K562 (cell line): Measurements from ENCODE around the gene MATN4. TPM values are rescaled to one million over a fixed set of nuclear protein-coding genes. Genes with fewer than 3 reads are reported as not detected.

Source experiments
- ATAC-seq: fragments of 200-7000 bp; cut with Tn5 transposase; 3 replicates; pipeline ENCODE4 v1.9.1; 2020; ENCODE audit warnings: moderate library complexity
- BruUV-seq: library from RNA; stranded (reverse); fragments of 400-500 nt; replicated peaks from 2 replicates; lab custom pipeline; 2021; lab: Mats Ljungman, UMichigan
- CTCF ChIA-PET: fragments of 300-600 bp; formaldehyde crosslinking; extraction: SDS; loops from one replicate; lab custom pipeline; 2021; ENCODE audit warnings: low intra/inter-chr PET ratio; lab: Yijun Ruan, JAX
- POLR2A ChIA-PET: fragments of 300-600, 350-650 bp; sonication (Branson Sonifier 250); formaldehyde crosslinking; extraction: SDS; loops from one replicate; lab custom pipeline; 2021; ENCODE audit warnings: antibody characterized with exemption, inconsistent platforms; lab: Yijun Ruan, JAX
- DNase-seq, 4 experiments: peaks; one replicate each; pipeline versions ENCODE4 v3.0.0 to v3.0.0-alpha.2; 2011 to 2018; ENCODE audit warnings: low spot score in 3 of 4, mixed read lengths in 3 of 4; ENCODE audit errors: extremely low read depth in 1 of 4
- FAIRE-seq: peaks from 2 replicates; lab custom pipeline; 2011; peaks lifted over from hg19 to GRCh38; lab: Jason Lieb, UNC
- H2AFZ ChIP-seq: 2 replicates; pipeline ENCODE4 v1.6.0; 2011; ENCODE audit warnings: low read depth, low read length, control low read depth, inconsistent platforms
- H3K27ac ChIP-seq: fragments of 200-600 bp; 3 replicates; pipeline ENCODE4 v1.8.0; 2011; ENCODE audit warnings: low read depth, mild to moderate bottlenecking, control low read depth, inconsistent platforms, low read length, moderate library complexity, mixed read lengths; ENCODE audit errors: extremely low read depth
- H3K27me3 ChIP-seq, 2 experiments: fragments of 300-600 bp in 1 of 2; 2 replicates in 1 of 2; 3 replicates in 1 of 2; pipeline versions ENCODE4 v1.6.0 to v1.8.0; 2011; ENCODE audit warnings: inconsistent platforms in 2 of 2, low read length in 2 of 2, mild to moderate bottlenecking in 1 of 2, mixed read lengths in 1 of 2, moderate library complexity in 1 of 2; ENCODE audit not compliant: control insufficient read depth in 2 of 2, insufficient read depth in 2 of 2
- H3K36me3 ChIP-seq: fragments of 300-600 bp; 3 replicates; pipeline ENCODE4 v1.8.0; 2011; ENCODE audit warnings: mild to moderate bottlenecking, low read length, inconsistent platforms; ENCODE audit not compliant: control insufficient read depth, insufficient read depth
- H3K4me1 ChIP-seq, 2 experiments: fragments of 200-600 bp in 1 of 2; replicated peaks in 1 of 2; 2 replicates in 1 of 2; 3 replicates in 1 of 2; pipeline versions ENCODE4 v1.5.1 to v1.8.0; 2011; ENCODE audit warnings: inconsistent platforms in 2 of 2, low read length in 2 of 2, mild to moderate bottlenecking in 1 of 2, mixed read lengths in 1 of 2, moderate library complexity in 1 of 2; ENCODE audit not compliant: control insufficient read depth in 2 of 2, insufficient read depth in 2 of 2
- H3K4me2 ChIP-seq: 2 replicates; pipeline ENCODE4 v1.6.1; 2011; ENCODE audit warnings: low read length, control low read depth, inconsistent platforms, mixed read lengths; ENCODE audit not compliant: insufficient read depth
- H3K4me3 ChIP-seq: fragments of 200-600 bp; sonication (generic), shearing (Covaris generic); 2 replicates; pipeline ENCODE4 v1.5.1; 2016; ENCODE audit warnings: control low read depth, inconsistent platforms
- H3K79me2 ChIP-seq: fragments of 200-600 bp; 3 replicates; pipeline ENCODE4 v1.8.0; 2011; ENCODE audit warnings: low read length, inconsistent platforms; ENCODE audit not compliant: control insufficient read depth, insufficient read depth
- H3K9ac ChIP-seq, 2 experiments: 2 replicates each; pipeline versions ENCODE4 v1.6.0 to v1.6.1; 2011; ENCODE audit warnings: low read depth in 2 of 2, low read length in 2 of 2, control low read depth in 1 of 2, inconsistent platforms in 1 of 2, mild to moderate bottlenecking in 1 of 2, mixed read lengths in 1 of 2; ENCODE audit not compliant: insufficient read depth in 1 of 2
- H3K9me1 ChIP-seq: one replicate; pipeline ENCODE4 v1.6.0; 2011; ENCODE audit warnings: inconsistent platforms, mild to moderate bottlenecking, low read length, moderate library complexity; ENCODE audit not compliant: control insufficient read depth, insufficient read depth
- H3K9me3 ChIP-seq: replicated peaks from 2 replicates; pipeline ENCODE4 v1.5.1; 2011; ENCODE audit warnings: low read depth, low read length, inconsistent platforms; ENCODE audit not compliant: control insufficient read depth, insufficient read depth
- H4K20me1 ChIP-seq: replicated peaks from 2 replicates; pipeline ENCODE4 v1.6.1; 2011; ENCODE audit warnings: low read length, inconsistent platforms, mixed read lengths; ENCODE audit not compliant: control insufficient read depth, insufficient read depth
- ASH1L ChIP-seq: fragments of 450-650 bp; IDR thresholded peaks from 2 replicates; pipeline ENCODE4 v1.6.1; 2018; ENCODE audit warnings: borderline replicate concordance, mild to moderate bottlenecking, low read depth; ENCODE audit not compliant: partially characterized antibody
- CEBPG ChIP-seq, 3 experiments: fragments of 200-800 bp in 1 of 3; sonication (Bioruptor generic) in 1 of 3; sonication (generic) in 1 of 3; formaldehyde crosslinking in 1 of 3; IDR thresholded peaks in 2 of 3; conservative IDR thresholded peaks in 1 of 3; 2 replicates each; pipeline versions ENCODE4 v1.6.1 to v1.8.0; 2016 to 2022; ENCODE audit warnings: missing compliant biosample characterization in 2 of 3, missing genetic modification characterization in 2 of 3, mild to moderate bottlenecking in 1 of 3, missing genetic modification reagents in 1 of 3
- ELF4 ChIP-seq: fragments of 450-650 bp; formaldehyde crosslinking; IDR thresholded peaks from 2 replicates; pipeline ENCODE4 v1.4.0; 2022; ENCODE audit warnings: missing genetic modification characterization
- KHSRP ChIP-seq: fragments of 450-650 bp; IDR thresholded peaks from 2 replicates; pipeline ENCODE4 v1.6.1; 2017
- MTA3 ChIP-seq: fragments of 450-650 bp; formaldehyde crosslinking; IDR thresholded peaks from 2 replicates; pipeline ENCODE4 v1.6.1; 2017; ENCODE audit warnings: mild to moderate bottlenecking, borderline replicate concordance
- MTF1 ChIP-seq: fragments of 250-450 bp; sonication (Bioruptor Pico); IDR thresholded peaks from 2 replicates; pipeline ENCODE4 v1.9.0; 2021; ENCODE audit warnings: moderate library complexity, mild to moderate bottlenecking, inconsistent platforms, borderline replicate concordance
- NELFE ChIP-seq: IDR thresholded peaks from 2 replicates; pipeline ENCODE4 v1.6.1; 2011; ENCODE audit warnings: mild to moderate bottlenecking; ENCODE audit not compliant: insufficient read depth, insufficient read length
- PHF20 ChIP-seq: fragments of 450-650 bp; IDR thresholded peaks from 2 replicates; pipeline ENCODE4 v1.6.1; 2018; ENCODE audit not compliant: partially characterized antibody
- SRSF3 ChIP-seq: fragments of 200-400 bp; formaldehyde crosslinking; IDR thresholded peaks from 2 replicates; pipeline ENCODE4 v1.6.1; 2016; ENCODE audit warnings: mild to moderate bottlenecking, low read length, moderate library complexity; ENCODE audit not compliant: insufficient read depth
- STAT5B ChIP-seq: fragments of 250-450 bp; sonication (Bioruptor Pico); IDR thresholded peaks from 2 replicates; pipeline ENCODE4 v1.8.0; 2021; ENCODE audit warnings: mild to moderate bottlenecking, inconsistent platforms
- ZC3H4 ChIP-seq: sonication (generic); formaldehyde crosslinking; IDR thresholded peaks from 2 replicates; pipeline ENCODE4 v1.9.0; 2021; ENCODE audit warnings: missing genetic modification reagents, borderline replicate concordance
- ZNF766 ChIP-seq: fragments of 200-800 bp; sonication (Bioruptor generic); conservative IDR thresholded peaks from 2 replicates; pipeline ENCODE4 v1.6.1; 2016; ENCODE audit warnings: missing genetic modification characterization, missing compliant biosample characterization
- WGBS: fragments of 100-300 bp; shearing (Covaris generic); methylation state at CpG from one replicate; pipeline ENCODE4 v1.1.6; 2016; ENCODE audit warnings: low coverage, mixed read lengths; ENCODE audit not compliant: insufficient coverage; ENCODE audit errors: missing lambda C conversion rate; 5-methylcytosine and 5-hydroxymethylcytosine counted together
- in situ Hi-C: fragments of 300-500 bp; cut with MboI; formaldehyde crosslinking; loops from 4 replicates; pipeline ENCODE4 v1.15.0; 2018; ENCODE audit warnings: inconsistent platforms, mixed read lengths
- intact Hi-C: fragments of 100-400 bp; cut with micrococcal nuclease; formaldehyde crosslinking; loops from 2 replicates; pipeline ENCODE4 v1.14.2; 2022
- polyA plus RNA-seq, 8 experiments: library from polyadenylated mRNA; depleted of rRNA in 4 of 8; stranded (reverse) in 5 of 8; unstranded in 3 of 8; fragments of >200 nt; fragmentation: Nextera tagmentation in 2 of 8; fragmentation: Illumina TruSeq in 1 of 8; extraction: Ambion mirVana in 2 of 8; extraction: Trizol in 1 of 8; gene quantifications; 2 replicates each; pipeline versions ENCODE4 v1.2.1 to v1.2.3, GENCODE V29; 2011 to 2014; ENCODE audit warnings: inconsistent platforms in 1 of 8, missing spikeins in 1 of 8
- total RNA-seq, 7 experiments: library from RNA; depleted of rRNA in 6 of 7; stranded (reverse); fragments of >200 nt in 6 of 7; fragmentation: Illumina TruSeq in 2 of 7; extraction: Trizol in 2 of 7; gene quantifications; 2 replicates each; pipeline versions ENCODE4 v1.2.1 to v1.2.3, GENCODE V29; 2011 to 2021; ENCODE audit warnings: low replicate concordance in 1 of 7
- TF ChIP-seq, protein P1 (sequence below): fragments of 450-650 bp; IDR thresholded peaks from 2 replicates; pipeline ENCODE4 v1.6.1; 2016; ENCODE audit warnings: missing biosample characterization, missing genetic modification characterization
- TF ChIP-seq, protein P2 (sequence below): sonication (generic); formaldehyde crosslinking; IDR thresholded peaks from 2 replicates; pipeline ENCODE4 v1.8.0; 2022; ENCODE audit warnings: missing genetic modification reagents, mild to moderate bottlenecking, borderline replicate concordance
- TF ChIP-seq, protein P3 (sequence below): fragments of 450-650 bp; IDR thresholded peaks from 2 replicates; pipeline ENCODE4 v1.6.1; 2016

Gene MATN4
- total and polyA plus RNA-seq, 9 of the 15 experiments (the other 6 are each of a cell fraction or from before 2014, with no cell fraction given) = 0.09 TPM; not detected in 8

DNA sequence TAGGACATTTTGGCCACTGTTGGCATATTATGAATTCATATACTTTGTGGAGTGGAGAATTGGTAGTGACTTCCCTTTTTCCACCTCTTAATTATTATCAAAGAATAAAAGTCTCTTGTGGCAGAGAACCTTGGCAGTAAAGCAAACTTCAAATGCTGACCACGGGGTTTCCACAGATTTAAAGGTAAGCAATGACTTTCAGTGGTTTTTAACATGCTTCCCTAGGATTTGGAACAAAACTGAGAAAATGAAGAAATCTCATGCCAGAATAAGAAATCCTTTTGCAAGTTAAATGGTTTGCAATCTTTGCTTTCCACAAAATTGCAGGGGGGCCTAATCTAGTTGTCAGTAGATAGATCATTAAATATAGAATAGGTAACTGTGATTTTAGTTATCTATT is 42.1 kb upstream of the MATN4 start:
- no peak for TF ChIP-seq CEBPG (CRISPR knock-in tag; IDR thresholded peaks at IDR 0.05)
- TF ChIP-seq CEBPG (tag; conservative IDR thresholded peaks at IDR 0.05 in 1 of 2, IDR thresholded peaks at IDR 0.05 in 1 of 2) = no peak
- TF ChIP-seq ZNF766 (CRISPR knock-in tag) = no peak
- no peak for TF ChIP-seq ELF4 (CRISPR knock-in tag)
- TF ChIP-seq, protein P1, sequence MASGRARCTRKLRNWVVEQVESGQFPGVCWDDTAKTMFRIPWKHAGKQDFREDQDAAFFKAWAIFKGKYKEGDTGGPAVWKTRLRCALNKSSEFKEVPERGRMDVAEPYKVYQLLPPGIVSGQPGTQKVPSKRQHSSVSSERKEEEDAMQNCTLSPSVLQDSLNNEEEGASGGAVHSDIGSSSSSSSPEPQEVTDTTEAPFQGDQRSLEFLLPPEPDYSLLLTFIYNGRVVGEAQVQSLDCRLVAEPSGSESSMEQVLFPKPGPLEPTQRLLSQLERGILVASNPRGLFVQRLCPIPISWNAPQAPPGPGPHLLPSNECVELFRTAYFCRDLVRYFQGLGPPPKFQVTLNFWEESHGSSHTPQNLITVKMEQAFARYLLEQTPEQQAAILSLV = no peak
- TF ChIP-seq KHSRP = no peak
- no peak for TF ChIP-seq NELFE
- no peak for TF ChIP-seq ZC3H4 (CRISPR knock-in tag)
- TF ChIP-seq STAT5B (CRISPR knock-in tag) = no peak
- no peak for TF ChIP-seq PHF20
- TF ChIP-seq, protein P2, sequence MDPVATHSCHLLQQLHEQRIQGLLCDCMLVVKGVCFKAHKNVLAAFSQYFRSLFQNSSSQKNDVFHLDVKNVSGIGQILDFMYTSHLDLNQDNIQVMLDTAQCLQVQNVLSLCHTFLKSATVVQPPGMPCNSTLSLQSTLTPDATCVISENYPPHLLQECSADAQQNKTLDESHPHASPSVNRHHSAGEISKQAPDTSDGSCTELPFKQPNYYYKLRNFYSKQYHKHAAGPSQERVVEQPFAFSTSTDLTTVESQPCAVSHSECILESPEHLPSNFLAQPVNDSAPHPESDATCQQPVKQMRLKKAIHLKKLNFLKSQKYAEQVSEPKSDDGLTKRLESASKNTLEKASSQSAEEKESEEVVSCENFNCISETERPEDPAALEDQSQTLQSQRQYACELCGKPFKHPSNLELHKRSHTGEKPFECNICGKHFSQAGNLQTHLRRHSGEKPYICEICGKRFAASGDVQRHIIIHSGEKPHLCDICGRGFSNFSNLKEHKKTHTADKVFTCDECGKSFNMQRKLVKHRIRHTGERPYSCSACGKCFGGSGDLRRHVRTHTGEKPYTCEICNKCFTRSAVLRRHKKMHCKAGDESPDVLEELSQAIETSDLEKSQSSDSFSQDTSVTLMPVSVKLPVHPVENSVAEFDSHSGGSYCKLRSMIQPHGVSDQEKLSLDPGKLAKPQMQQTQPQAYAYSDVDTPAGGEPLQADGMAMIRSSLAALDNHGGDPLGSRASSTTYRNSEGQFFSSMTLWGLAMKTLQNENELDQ (CRISPR knock-in tag) = no peak
- no peak for TF ChIP-seq MTA3
- TF ChIP-seq, protein P3, sequence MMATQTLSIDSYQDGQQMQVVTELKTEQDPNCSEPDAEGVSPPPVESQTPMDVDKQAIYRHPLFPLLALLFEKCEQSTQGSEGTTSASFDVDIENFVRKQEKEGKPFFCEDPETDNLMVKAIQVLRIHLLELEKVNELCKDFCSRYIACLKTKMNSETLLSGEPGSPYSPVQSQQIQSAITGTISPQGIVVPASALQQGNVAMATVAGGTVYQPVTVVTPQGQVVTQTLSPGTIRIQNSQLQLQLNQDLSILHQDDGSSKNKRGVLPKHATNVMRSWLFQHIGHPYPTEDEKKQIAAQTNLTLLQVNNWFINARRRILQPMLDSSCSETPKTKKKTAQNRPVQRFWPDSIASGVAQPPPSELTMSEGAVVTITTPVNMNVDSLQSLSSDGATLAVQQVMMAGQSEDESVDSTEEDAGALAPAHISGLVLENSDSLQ = no peak
- TF ChIP-seq SRSF3 = no peak
- TF ChIP-seq MTF1 (CRISPR knock-in tag) = no peak
- no peak for TF ChIP-seq ASH1L
- Histone ChIP-seq H3K9me1 (no peaks in the 10 kb centered on the region), H3K4me1 (peaks cover 13 to 30% of the 10 kb centered on the region in 2 experiments; a peak in 4 of 5 replicates), H3K36me3 (no peaks in the 10 kb centered on the region; the same call in 2 of the 3 replicates), H3K4me2 (no peak overlapping the region), H4K20me1 (no peaks in the 10 kb centered on the region; the same call in 1 of the 2 replicates), H3K27me3 (no peaks in the 10 kb centered on the region), H3K27ac (no peak overlapping the region), H2AFZ (no peak overlapping the region), H3K9ac (no peak overlapping the region), H3K4me3 (no peak overlapping the region), H3K79me2 (peaks cover 15% of the 10 kb centered on the region; the same call in 2 of the 3 replicates), H3K9me3 (no peaks in the 10 kb centered on the region)
- intact Hi-C loops = no loop called here
- no peak for DNase-seq
- ChIA-PET POLR2A (no interaction called here), CTCF (no interaction called here)
- in situ Hi-C loops = no loop called here
- no peak for ATAC-seq
- no peak for FAIRE-seq
- no TSS peak for BruUV-seq
- 17% methylated on average over 1 of the region's 1 CpG for WGBS
